Prostate gland (tissue), 2 donors: Measurements from ENCODE around the gene ROBO4. TPM values are rescaled to one million over a fixed set of nuclear protein-coding genes. Genes with fewer than 3 reads are reported as not detected.

Experiments
- DNase-seq: peaks from one replicate; pipeline ENCODE4 v3.0.0-alpha.2; 2019; ENCODE audit warnings: low spot score
- H3K27ac ChIP-seq, 2 donors: fragments of 200-600 bp; sonication (generic); 2 replicates each; pipeline ENCODE4 v1.5.1; 2017 to 2019
- H3K27me3 ChIP-seq: fragments of 200-600 bp; sonication (generic); replicated peaks from 2 replicates; pipeline ENCODE4 v1.5.1; 2019; ENCODE audit not compliant: insufficient read depth
- H3K36me3 ChIP-seq, 2 donors: fragments of 200-600 bp; sonication (generic); 1 replicate in 1 of 2; 2 replicates in 1 of 2; pipeline versions ENCODE4 v1.5.1 to v1.8.1; 2017 to 2019
- H3K4me1 ChIP-seq: fragments of 200-600 bp; sonication (generic); replicated peaks from 2 replicates; pipeline ENCODE4 v1.5.1; 2019
- H3K4me3 ChIP-seq, 2 donors: fragments of 200-600 bp; sonication (generic); 2 replicates each; pipeline ENCODE4 v1.5.1; 2017 to 2019
- H3K9me3 ChIP-seq: fragments of 200-600 bp; sonication (generic); 2 replicates; pipeline ENCODE4 v1.5.1; 2017
- CTCF ChIP-seq, 4 experiments: fragments of 200-600 bp in 2 of 4; fragments of 450-650 bp in 2 of 4; sonication (generic) in 2 of 4; IDR thresholded peaks; 1 replicate in 3 of 4; 2 replicates in 1 of 4; pipeline ENCODE4 v1.5.1; 2016 to 2019; ENCODE audit warnings: antibody characterized with exemption in 4 of 4, mild to moderate bottlenecking in 2 of 4, moderate library complexity in 2 of 4
- POLR2A ChIP-seq: fragments of 450-650 bp; IDR thresholded peaks from one replicate; pipeline ENCODE4 v1.6.1; 2016; ENCODE audit warnings: antibody characterized with exemption, mild to moderate bottlenecking
- POLR2AphosphoS5 ChIP-seq: sonication (generic); formaldehyde crosslinking; IDR thresholded peaks from one replicate; pipeline ENCODE4 v1.6.1; 2017; ENCODE audit warnings: antibody characterized with exemption
- WGBS: methylation state at CpG from one replicate; pipeline ENCODE4 v1.1.5; 2018; 5-methylcytosine and 5-hydroxymethylcytosine counted together
- intact Hi-C: fragments of 100-400 bp; cut with DNase I; formaldehyde crosslinking; loops from one replicate; pipeline ENCODE4 v1.14.2; 2022
- total RNA-seq, 2 donors: library from RNA; depleted of rRNA; stranded (reverse); fragments of >200 nt; gene quantifications; one replicate each; pipeline ENCODE4 v1.1.0, GENCODE V29; 2016

The ROBO4 gene
- total RNA-seq, 2 donors from 2014 or later, result 8.5 to 22.0 TPM

- WGBS, result 77% methylated on average over 3 of the region's 3 CpGs
- Histone ChIP-seq H3K27me3 (no peaks in the 10 kb centered on the region), H3K4me1 (no peaks in the 10 kb centered on the region), H3K27ac (no peak overlapping the region), H3K9me3 (no peaks in the 10 kb centered on the region), H3K36me3 (no peaks in the 10 kb centered on the region), H3K4me3 (no peak overlapping the region)
- no peak for TF ChIP-seq POLR2A
- TF ChIP-seq CTCF (IDR thresholded peaks at IDR 0.05), result no peak
- TF ChIP-seq POLR2AphosphoS5, result no peak
- no peak for DNase-seq
- intact Hi-C loops, result no loop called here
These were observed 39.8 kb upstream of the ROBO4 start for GRCh38 chr11:124937336-124937935.

GRCh38 chr11:124935548-124936514 is 38.2 kb upstream of the ROBO4 start, which contains the start of gene HEPACAM:
Gene HEPACAM (minus strand): TSS chr11:124936047. CDS start chr11:124936006, 41 bp downstream.
- intact Hi-C loops, result no loop called here
- Histone ChIP-seq H3K36me3 (no peaks in the 10 kb centered on the region), H3K4me3 (no peak within 1 kb of the TSS), H3K27me3 (no peaks in the 10 kb centered on the region), H3K27ac (no peak within 1 kb of the TSS), H3K4me1 (no peaks in the 10 kb centered on the region), H3K9me3 (no peaks in the 10 kb centered on the region)
- TF ChIP-seq POLR2AphosphoS5, result no peak
- no peak for TF ChIP-seq POLR2A
- no peak for TF ChIP-seq CTCF (IDR thresholded peaks at IDR 0.05)
- 77% methylated on average over 18 of the region's 18 CpGs for WGBS
- no peak for DNase-seq

GRCh38 chr11:124934862-124935547 is 37.3 kb upstream of the ROBO4 start:
- no peak for DNase-seq
- TF ChIP-seq CTCF (IDR thresholded peaks at IDR 0.05) (no peak), POLR2AphosphoS5 (no peak), POLR2A (no peak)
- H3K36me3 ChIP-seq, result no peaks in the 10 kb centered on the region
- H3K27me3 ChIP-seq, result no peaks in the 10 kb centered on the region
- WGBS, result 82% methylated on average over 4 of the region's 4 CpGs
- no peak overlapping the region for H3K27ac ChIP-seq
- no peaks in the 10 kb centered on the region for H3K4me1 ChIP-seq
- intact Hi-C loops, result no loop called here
- no peaks in the 10 kb centered on the region for H3K9me3 ChIP-seq
- no peak overlapping the region for H3K4me3 ChIP-seq

- Histone ChIP-seq H3K4me3 (no peak overlapping the region), H3K27ac (no peak overlapping the region), H3K27me3 (no peaks in the 10 kb centered on the region), H3K9me3 (no peaks in the 10 kb centered on the region), H3K36me3 (no peaks in the 10 kb centered on the region), H3K4me1 (no peaks in the 10 kb centered on the region)
- TF ChIP-seq POLR2AphosphoS5, result no peak
- TF ChIP-seq POLR2A, result no peak
- TF ChIP-seq CTCF (IDR thresholded peaks at IDR 0.05), result no peak
- intact Hi-C loops, result no loop called here
- no peak for DNase-seq
- 46% methylated on average over 3 of the region's 3 CpGs for WGBS
These were observed 33.1 kb upstream of the ROBO4 start for GRCh38 chr11:124930799-124931198.
